ENCODE measurements around the gene ARID5B.
A peak's percentile ranks its signal among the peaks of the same experiment; 100 is the strongest.
"Not testable (repeated sequence)": the region's sequence is repeated elsewhere in the genome, so short reads cannot be mapped to it uniquely, and the experiment has no call there.

Gene ARID5B

GRCh38 chr10:62024026-62024701 lies 122.7 kb downstream of the ARID5B start:
- H3K36me3 ChIP-seq, result no peaks in the 10 kb centered on the region
- H3K9me3 ChIP-seq, result peaks cover 0 to 6% (median 0%) of the 10 kb centered on the region in 3 donors
- H3K4me1 ChIP-seq, result peaks cover 0 to 71% (median 19%) of the 10 kb centered on the region in 4 donors
- intact Hi-C loops (cut with DNase I; ENCODE audit: low total_unique reads), result no loop called here
- no peak overlapping the region for H3K4me3 ChIP-seq
- TF ChIP-seq CTCF (IDR thresholded peaks at IDR 0.05), result no peak
- no peak overlapping the region for H3K27ac ChIP-seq
- no peaks in the 10 kb centered on the region for H3K27me3 ChIP-seq
- DNase-seq, result no peak

GRCh38 chr10:62025134-62025794 lies 123.8 kb downstream of the ARID5B start:
- Histone ChIP-seq H3K9me3 (peaks cover 0 to 6% (median 0%) of the 10 kb centered on the region in 3 donors), H3K4me3 (no peak overlapping the region), H3K27me3 (no peaks in the 10 kb centered on the region), H3K4me1 (peaks cover 0 to 60% (median 12%) of the 10 kb centered on the region in 4 donors), H3K36me3 (no peaks in the 10 kb centered on the region), H3K27ac (no peak overlapping the region)
- TF ChIP-seq CTCF (IDR thresholded peaks at IDR 0.05), result no peak
- DNase-seq, result no peak
- intact Hi-C loops (cut with DNase I; ENCODE audit: low total_unique reads), result no loop called here

- Histone ChIP-seq H3K4me1 (peaks cover 0 to 51% (median 7%) of the 10 kb centered on the region in 4 donors), H3K27ac (peak overlapping the region in 1 of 2 donors; percentile 2), H3K27me3 (no peaks in the 10 kb centered on the region), H3K36me3 (no peaks in the 10 kb centered on the region), H3K9me3 (peaks cover 0 to 6% (median 0%) of the 10 kb centered on the region in 3 donors), H3K4me3 (no peak overlapping the region)
- TF ChIP-seq CTCF (IDR thresholded peaks at IDR 0.05), result no peak
- intact Hi-C loops (cut with DNase I; ENCODE audit: low total_unique reads), result no loop called here
- no peak for DNase-seq
Measured at GRCh38 chr10:62025901-62026879, 124.7 kb downstream of the ARID5B start.

GRCh38 chr10:62027841-62028501 lies 126.5 kb downstream of the ARID5B start:
- intact Hi-C loops (cut with DNase I; ENCODE audit: low total_unique reads), result no loop called here
- no peaks in the 10 kb centered on the region for H3K36me3 ChIP-seq
- no peak overlapping the region for H3K4me3 ChIP-seq
- no peaks in the 10 kb centered on the region for H3K27me3 ChIP-seq
- no peak for DNase-seq
- peaks cover 0 to 6% (median 0%) of the 10 kb centered on the region in 3 donors for H3K9me3 ChIP-seq
- TF ChIP-seq CTCF (IDR thresholded peaks at IDR 0.05), result no peak
- H3K27ac ChIP-seq, result peak overlapping the region; percentile 4 to 50
- H3K4me1 ChIP-seq, result peaks cover 0 to 34% (median 7%) of the 10 kb centered on the region in 4 donors

- H3K4me3 ChIP-seq; intact Hi-C loops (cut with DNase I; ENCODE audit: low total_unique reads); H3K27me3 ChIP-seq; H3K36me3 ChIP-seq; H3K9me3 ChIP-seq; DNase-seq: not testable (repeated sequence)
- peaks cover 0 to 34% (median 7%) of the 10 kb centered on the region in 4 donors for H3K4me1 ChIP-seq
- peak overlapping the region; percentile 4 to 50 for H3K27ac ChIP-seq
Measured at GRCh38 chr10:62028502-62028842, 127.0 kb downstream of the ARID5B start.

Measured in tibial artery (tissue), 4 donors.